SU-DHL-6 (cell line): Measurements from ENCODE around the gene CCSAP.

Experiments
- H2AFZ ChIP-seq: fragments of 200-600 bp; sonication (generic); 2 replicates; pipeline ENCODE4 v1.6.1; 2014; ENCODE audit warnings: low read depth, mild to moderate bottlenecking, moderate library complexity, mixed read lengths, antibody characterized with exemption, low read length; ENCODE audit not compliant: severe bottlenecking
- H3F3A ChIP-seq: fragments of 200-600 bp; shearing (Covaris generic); 2 replicates; pipeline ENCODE4 v1.6.0; 2016; ENCODE audit warnings: antibody characterized with exemption, mild to moderate bottlenecking; ENCODE audit not compliant: insufficient read depth
- H3K27ac ChIP-seq: fragments of 200-600 bp; sonication (generic); 2 replicates; pipeline ENCODE4 v1.5.1; 2016; ENCODE audit warnings: low read depth, mild to moderate bottlenecking, low read length, moderate library complexity, mixed read lengths
- H3K27me3 ChIP-seq: fragments of 200-600 bp; sonication (generic), shearing (Covaris generic); 2 replicates; pipeline ENCODE4 v1.6.0; 2014; ENCODE audit warnings: mild to moderate bottlenecking, low read length
- H3K36me3 ChIP-seq: fragments of 200-600 bp; sonication (generic); 2 replicates; pipeline ENCODE4 v1.6.1; 2014; ENCODE audit warnings: mild to moderate bottlenecking, low read length, mixed read lengths
- H3K4me2 ChIP-seq: fragments of 300-600, 200-600 bp; shearing (Covaris generic), sonication (generic); 2 replicates; pipeline ENCODE4 v1.6.0; 2014; ENCODE audit warnings: low read length, low read depth, mild to moderate bottlenecking; ENCODE audit not compliant: poor library complexity, severe bottlenecking
- H3K4me3 ChIP-seq: fragments of 200-600 bp; sonication (generic); 2 replicates; pipeline ENCODE4 v1.5.1; 2014; ENCODE audit warnings: antibody characterized with exemption, low read length, mild to moderate bottlenecking, mixed read lengths; ENCODE audit not compliant: insufficient read depth, poor library complexity, severe bottlenecking
- H3K79me2 ChIP-seq: fragments of 200-600 bp; sonication (generic); 2 replicates; pipeline ENCODE4 v1.6.1; 2014; ENCODE audit warnings: mild to moderate bottlenecking, low read length, moderate library complexity; ENCODE audit not compliant: insufficient read depth
- H3K9ac ChIP-seq: fragments of 200-600 bp; sonication (generic); 2 replicates; pipeline ENCODE4 v1.7.0; 2014; ENCODE audit warnings: mild to moderate bottlenecking, low read length
- H3K9me2 ChIP-seq: fragments of 200-600 bp; sonication (generic); replicated peaks from 2 replicates; pipeline ENCODE4 v1.6.1; 2014; ENCODE audit warnings: low read length; ENCODE audit not compliant: insufficient read depth
- H3K9me3 ChIP-seq: fragments of 200-600 bp; sonication (generic); 2 replicates; pipeline ENCODE4 v1.6.1; 2014; ENCODE audit warnings: low read length, mixed read lengths; ENCODE audit not compliant: insufficient read depth
- H4K20me1 ChIP-seq: fragments of 200-600 bp; sonication (generic); 2 replicates; pipeline ENCODE4 v1.6.1; 2014; ENCODE audit warnings: low read depth, mild to moderate bottlenecking, antibody characterized with exemption, low read length, moderate library complexity, mixed read lengths
- EZH2phosphoT487 ChIP-seq: fragments of 200-600 bp; sonication (generic), shearing (Covaris generic); conservative IDR thresholded peaks from 2 replicates; pipeline ENCODE4 v1.6.1; 2018; ENCODE audit warnings: mild to moderate bottlenecking, antibody characterized with exemption, low read length, moderate library complexity, mixed read lengths
- TF ChIP-seq, protein P1 (sequence below): fragments of 200-600 bp; sonication (generic); IDR thresholded peaks from one replicate; pipeline ENCODE4 v1.5.1; 2017; ENCODE audit warnings: antibody characterized with exemption, mild to moderate bottlenecking, low read length, moderate library complexity; ENCODE audit not compliant: insufficient read depth, poor library complexity, severe bottlenecking

CCSAP gene

GRCh38 chr1:229376521-229376920, 33.7 kb upstream of the CCSAP start:
- Histone ChIP-seq H3K9ac (no peak overlapping the region), H3K4me3 (no peak overlapping the region), H3K4me2 (no peak overlapping the region), H3K36me3 (no peaks in the 10 kb centered on the region), H3K27ac (no peak overlapping the region), H3K79me2 (no peaks in the 10 kb centered on the region), H3K27me3 (no peaks in the 10 kb centered on the region), H3F3A (no peaks in the 10 kb centered on the region), H2AFZ (no peak overlapping the region), H4K20me1 (no peaks in the 10 kb centered on the region), H3K9me3 (no peaks in the 10 kb centered on the region), H3K9me2 (no peaks in the 10 kb centered on the region)
- TF ChIP-seq, protein P1, sequence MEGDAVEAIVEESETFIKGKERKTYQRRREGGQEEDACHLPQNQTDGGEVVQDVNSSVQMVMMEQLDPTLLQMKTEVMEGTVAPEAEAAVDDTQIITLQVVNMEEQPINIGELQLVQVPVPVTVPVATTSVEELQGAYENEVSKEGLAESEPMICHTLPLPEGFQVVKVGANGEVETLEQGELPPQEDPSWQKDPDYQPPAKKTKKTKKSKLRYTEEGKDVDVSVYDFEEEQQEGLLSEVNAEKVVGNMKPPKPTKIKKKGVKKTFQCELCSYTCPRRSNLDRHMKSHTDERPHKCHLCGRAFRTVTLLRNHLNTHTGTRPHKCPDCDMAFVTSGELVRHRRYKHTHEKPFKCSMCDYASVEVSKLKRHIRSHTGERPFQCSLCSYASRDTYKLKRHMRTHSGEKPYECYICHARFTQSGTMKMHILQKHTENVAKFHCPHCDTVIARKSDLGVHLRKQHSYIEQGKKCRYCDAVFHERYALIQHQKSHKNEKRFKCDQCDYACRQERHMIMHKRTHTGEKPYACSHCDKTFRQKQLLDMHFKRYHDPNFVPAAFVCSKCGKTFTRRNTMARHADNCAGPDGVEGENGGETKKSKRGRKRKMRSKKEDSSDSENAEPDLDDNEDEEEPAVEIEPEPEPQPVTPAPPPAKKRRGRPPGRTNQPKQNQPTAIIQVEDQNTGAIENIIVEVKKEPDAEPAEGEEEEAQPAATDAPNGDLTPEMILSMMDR: no peak
- no peak for TF ChIP-seq EZH2phosphoT487

- Histone ChIP-seq H3K9me3 (no peaks in the 10 kb centered on the region), H3K27me3 (no peaks in the 10 kb centered on the region), H3K9me2 (no peaks in the 10 kb centered on the region), H3K4me2 (no peak overlapping the region), H2AFZ (no peak overlapping the region), H3K4me3 (no peak overlapping the region), H3K36me3 (no peaks in the 10 kb centered on the region), H3K27ac (no peak overlapping the region), H4K20me1 (no peaks in the 10 kb centered on the region), H3K9ac (no peak overlapping the region), H3K79me2 (no peaks in the 10 kb centered on the region), H3F3A (no peaks in the 10 kb centered on the region)
- TF ChIP-seq, protein P1: no peak
- TF ChIP-seq EZH2phosphoT487: no peak
These were observed 31.6 kb upstream of the CCSAP start for GRCh38 chr1:229374485-229374884.

- Histone ChIP-seq H3K79me2 (no peaks in the 10 kb centered on the region), H3F3A (no peaks in the 10 kb centered on the region), H4K20me1 (no peaks in the 10 kb centered on the region), H3K9me3 (no peaks in the 10 kb centered on the region), H3K4me2 (no peak overlapping the region), H3K36me3 (no peaks in the 10 kb centered on the region), H3K9ac (no peak overlapping the region), H3K27ac (no peak overlapping the region), H2AFZ (no peak overlapping the region), H3K27me3 (no peaks in the 10 kb centered on the region), H3K4me3 (no peak overlapping the region), H3K9me2 (no peaks in the 10 kb centered on the region)
- TF ChIP-seq, protein P1: no peak
- TF ChIP-seq EZH2phosphoT487: no peak
These were observed 30.5 kb upstream of the CCSAP start for GRCh38 chr1:229373395-229373794.

DNA sequence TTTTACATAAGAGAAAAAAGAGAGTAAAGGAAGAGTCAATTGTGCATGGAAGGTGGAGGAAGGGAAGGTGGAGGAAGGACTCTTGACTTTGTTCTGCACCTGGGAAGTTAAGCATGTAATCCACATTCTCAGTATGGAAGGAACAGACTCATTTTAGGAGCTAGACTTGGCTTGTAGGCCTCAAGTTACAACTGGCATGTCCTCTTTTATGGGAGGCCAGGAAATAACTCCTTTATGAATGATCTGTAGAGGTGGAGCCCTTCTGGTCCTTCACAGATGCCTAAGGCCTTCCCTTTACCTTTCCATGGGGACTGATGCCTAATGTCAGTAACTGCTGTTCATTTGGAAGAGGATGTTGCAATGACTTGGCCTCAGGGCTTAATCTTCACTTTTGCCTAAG, 29.4 kb upstream of the CCSAP start:
- Histone ChIP-seq H3K79me2 (no peaks in the 10 kb centered on the region), H3K4me2 (no peak overlapping the region), H3K9me3 (no peaks in the 10 kb centered on the region), H3K9ac (no peak overlapping the region), H4K20me1 (no peaks in the 10 kb centered on the region), H3F3A (no peaks in the 10 kb centered on the region), H3K27ac (no peak overlapping the region), H2AFZ (no peak overlapping the region), H3K27me3 (no peaks in the 10 kb centered on the region), H3K4me3 (no peak overlapping the region), H3K36me3 (no peaks in the 10 kb centered on the region), H3K9me2 (no peaks in the 10 kb centered on the region)
- TF ChIP-seq, protein P1: no peak
- no peak for TF ChIP-seq EZH2phosphoT487
